Thyroid gland (tissue), 4 donors: ENCODE data around the gene KCNK18.

Source experiments
- CTCF ChIP-seq, 6 experiments: fragments of 200-600 bp in 3 of 6; fragments of 450-650 bp in 3 of 6; sonication (generic) in 3 of 6; IDR thresholded peaks; one replicate each; pipeline ENCODE4 v1.5.1; 2016 to 2019; ENCODE audit warnings: antibody characterized with exemption in 6 of 6, mild to moderate bottlenecking in 2 of 6, inconsistent platforms in 1 of 6, moderate library complexity in 1 of 6
- POLR2A ChIP-seq, 2 donors: fragments of 450-650 bp; IDR thresholded peaks; one replicate each; pipeline ENCODE4 v1.6.1; 2017; ENCODE audit warnings: antibody characterized with exemption in 2 of 2, mild to moderate bottlenecking in 2 of 2, moderate library complexity in 1 of 2

GRCh38 chr10:117164592-117165537 lies 32.4 kb upstream of the KCNK18 start:
- TF ChIP-seq POLR2A (IDR thresholded peaks at IDR 0.05) (no peak), CTCF (IDR thresholded peaks at IDR 0.05) (no peak)
